HAP-1 (cell line): ENCODE data around the gene CASP6.

ENCODE experiments used
- DNase-seq, 2 experiments: peaks; one replicate each; pipeline ENCODE4 v3.0.0-alpha.2; 2016 to 2020; ENCODE audit warnings: low spot score in 2 of 2
- H3K27me3 ChIP-seq: fragments of 250-450 bp; sonication (Bioruptor Pico); 2 replicates; pipeline ENCODE4 v1.5.1; 2020; ENCODE audit warnings: low read depth, mild to moderate bottlenecking, moderate library complexity
- H3K36me3 ChIP-seq: fragments of 250-450 bp; sonication (Bioruptor Pico); replicated peaks from 2 replicates; pipeline ENCODE4 v1.5.1; 2020; ENCODE audit warnings: mild to moderate bottlenecking
- H3K4me1 ChIP-seq: fragments of 250-450 bp; sonication (Bioruptor Pico); 2 replicates; pipeline ENCODE4 v1.5.1; 2020; ENCODE audit warnings: mild to moderate bottlenecking
- H3K4me3 ChIP-seq: fragments of 250-450 bp; sonication (Bioruptor Pico); 2 replicates; pipeline ENCODE4 v1.5.1; 2020; ENCODE audit warnings: mild to moderate bottlenecking, moderate library complexity
- H3K9me3 ChIP-seq: fragments of 250-450 bp; sonication (Bioruptor Pico); 2 replicates; pipeline ENCODE4 v1.5.1; 2020; ENCODE audit warnings: mild to moderate bottlenecking, moderate library complexity
- in situ Hi-C: fragments of 300-500 bp; cut with MboI; formaldehyde crosslinking; loops from 3 replicates; pipeline ENCODE4 v1.14.3; 2020; ENCODE audit warnings: low sequenced_read_pairs, inconsistent platforms, mixed read lengths

CASP6 gene

GRCh38 chr4:109673303-109673702 is 29.9 kb downstream of the CASP6 start:
- Histone ChIP-seq H3K4me3 (no peak overlapping the region), H3K36me3 (no peaks in the 10 kb centered on the region), H3K4me1 (no peaks in the 10 kb centered on the region), H3K9me3 (0 out of 2 replicates have a peak, but pooled peaks cover 3% of the 10 kb centered on the region), H3K27me3 (no peaks in the 10 kb centered on the region)
- in situ Hi-C loops: no loop called here
- no peak for DNase-seq

- Histone ChIP-seq H3K9me3 (0 out of 2 replicates have a peak, but pooled peaks cover under 1% of the 10 kb centered on the region), H3K36me3 (no peaks in the 10 kb centered on the region), H3K27me3 (no peaks in the 10 kb centered on the region), H3K4me1 (no peaks in the 10 kb centered on the region), H3K4me3 (no peak overlapping the region)
- in situ Hi-C loops: no loop called here
- no peak for DNase-seq
Measured at GRCh38 chr4:109672169-109672930, 30.9 kb downstream of the CASP6 start.

GRCh38 chr4:109671350-109671749 is 31.9 kb downstream of the CASP6 start:
- in situ Hi-C loops: no loop called here
- no peaks in the 10 kb centered on the region for H3K36me3 ChIP-seq
- no peak for DNase-seq

GRCh38 chr4:109665783-109666485 is 37.3 kb downstream of the CASP6 start:
- peaks cover 15% of the 10 kb centered on the region for H3K4me1 ChIP-seq
- no peak overlapping the region for H3K4me3 ChIP-seq
- DNase-seq: no peak
- in situ Hi-C loops: no loop called here
- no peaks in the 10 kb centered on the region for H3K27me3 ChIP-seq
- no peaks in the 10 kb centered on the region for H3K9me3 ChIP-seq
- no peaks in the 10 kb centered on the region for H3K36me3 ChIP-seq

More at GRCh38 chr4:109671350-109671749, 31.9 kb downstream of the CASP6 start:
- Histone ChIP-seq H3K4me3 (no peak overlapping the region), H3K27me3 (no peaks in the 10 kb centered on the region), H3K4me1 (no peaks in the 10 kb centered on the region), H3K9me3 (no peaks in the 10 kb centered on the region)

GRCh38 chr4:109662771-109663170 is 40.5 kb downstream of the CASP6 start:
- in situ Hi-C loops: no loop called here
- peaks cover 25% of the 10 kb centered on the region for H3K4me1 ChIP-seq
- DNase-seq: peak; percentile 25 to 72
- H3K27me3 ChIP-seq: no peaks in the 10 kb centered on the region
- no peaks in the 10 kb centered on the region for H3K9me3 ChIP-seq
- no peaks in the 10 kb centered on the region for H3K36me3 ChIP-seq
- no peak overlapping the region for H3K4me3 ChIP-seq

GRCh38 chr4:109662116-109662515 is 41.1 kb downstream of the CASP6 start:
- no peaks in the 10 kb centered on the region for H3K36me3 ChIP-seq
- no peaks in the 10 kb centered on the region for H3K27me3 ChIP-seq
- no peak overlapping the region for H3K4me3 ChIP-seq
- in situ Hi-C loops: no loop called here
- H3K9me3 ChIP-seq: no peaks in the 10 kb centered on the region
- peak; percentile 45 to 63 for DNase-seq
- peaks cover 25% of the 10 kb centered on the region for H3K4me1 ChIP-seq

GRCh38 chr4:109658871-109659410 is 44.3 kb downstream of the CASP6 start:
- no peaks in the 10 kb centered on the region for H3K27me3 ChIP-seq
- DNase-seq: peak; percentile 50 to 84
- H3K4me3 ChIP-seq: no peak overlapping the region
- H3K4me1 ChIP-seq: peaks cover 25% of the 10 kb centered on the region
- no peaks in the 10 kb centered on the region for H3K9me3 ChIP-seq
- H3K36me3 ChIP-seq: no peaks in the 10 kb centered on the region
- in situ Hi-C loops: no loop called here

GRCh38 chr4:109657854-109658418 is 45.3 kb downstream of the CASP6 start:
- Histone ChIP-seq H3K4me1 (peaks cover 20% of the 10 kb centered on the region), H3K27me3 (no peaks in the 10 kb centered on the region), H3K4me3 (no peak overlapping the region), H3K36me3 (no peaks in the 10 kb centered on the region), H3K9me3 (no peaks in the 10 kb centered on the region)
- DNase-seq: no peak
- in situ Hi-C loops: no loop called here

- Histone ChIP-seq H3K4me3 (no peak overlapping the region), H3K36me3 (no peaks in the 10 kb centered on the region), H3K27me3 (no peaks in the 10 kb centered on the region), H3K9me3 (no peaks in the 10 kb centered on the region), H3K4me1 (peaks cover 10% of the 10 kb centered on the region)
- in situ Hi-C loops: no loop called here
- no peak for DNase-seq
Measured at GRCh38 chr4:109655396-109655795, 47.8 kb downstream of the CASP6 start.

GRCh38 chr4:109649872-109650271 is 53.4 kb downstream of the CASP6 start:
- in situ Hi-C loops: no loop called here
- Histone ChIP-seq H3K4me1 (peaks cover 11% of the 10 kb centered on the region), H3K9me3 (no peaks in the 10 kb centered on the region), H3K36me3 (no peaks in the 10 kb centered on the region), H3K4me3 (no peak overlapping the region), H3K27me3 (no peaks in the 10 kb centered on the region)
- no peak for DNase-seq

GRCh38 chr4:109648997-109649575 is 54.2 kb downstream of the CASP6 start:
- Histone ChIP-seq H3K27me3 (no peaks in the 10 kb centered on the region), H3K9me3 (no peaks in the 10 kb centered on the region), H3K4me3 (no peak overlapping the region), H3K36me3 (no peaks in the 10 kb centered on the region), H3K4me1 (peaks cover 16% of the 10 kb centered on the region)
- DNase-seq: no peak
- in situ Hi-C loops: no loop called here

GRCh38 chr4:109648266-109648996 is 54.8 kb downstream of the CASP6 start:
- H3K36me3 ChIP-seq: no peaks in the 10 kb centered on the region
- no peak overlapping the region for H3K4me3 ChIP-seq
- in situ Hi-C loops: no loop called here
- no peaks in the 10 kb centered on the region for H3K9me3 ChIP-seq
- no peaks in the 10 kb centered on the region for H3K27me3 ChIP-seq
- DNase-seq: no peak
- peaks cover 16% of the 10 kb centered on the region for H3K4me1 ChIP-seq
